ENCODE results near the gene LAMA4. TPM values are rescaled to one million over a fixed set of nuclear protein-coding genes. Genes with fewer than 3 reads are reported as not detected.

Gene LAMA4
- total RNA-seq, 1 experiment from 2014 or later: 58.3 TPM

DNA sequence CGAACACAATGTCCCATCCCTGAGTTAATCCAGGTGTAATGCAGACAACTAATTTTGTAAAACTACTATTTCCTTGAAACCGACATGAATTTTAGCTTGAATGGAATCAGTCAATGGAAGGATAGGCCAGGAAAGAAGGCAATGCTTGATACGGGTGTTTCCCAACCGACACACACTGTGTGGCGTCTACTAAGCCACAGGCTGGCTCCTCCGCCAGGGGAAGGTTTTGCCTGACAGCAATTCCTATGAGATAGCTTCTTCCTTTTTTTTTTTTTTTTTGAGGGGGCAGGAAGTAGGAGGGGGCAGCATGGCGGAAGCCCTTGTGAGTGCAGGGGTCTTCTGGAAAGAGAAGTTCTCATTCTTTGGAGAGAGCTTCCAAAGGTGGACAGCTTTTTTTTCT lies 12.0 kb upstream of the LAMA4 start:
- CTCF ChIA-PET: interaction anchor here (0.6 to 0.7 kb wide), 2 partner anchors 29 to 148 kb away, joined by 3 to 7 read pairs; no protein-coding TSS in a partner anchor
- Histone ChIP-seq H3F3A (ENCODE audit: insufficient read depth, low read depth) (no peaks in the 10 kb centered on the region), H3K27me3 (ENCODE audit: insufficient read depth, low read depth) (no peaks in the 10 kb centered on the region), H3K36me3 (ENCODE audit: low read depth) (no peaks in the 10 kb centered on the region), H2AFZ (no peak overlapping the region), H3K27ac (no peak overlapping the region), H3K4me1 (replicated peaks; ENCODE audit: insufficient read depth) (peaks cover 8% of the 10 kb centered on the region), H3K4me2 (no peak overlapping the region), H3K79me2 (ENCODE audit: low read depth) (no peaks in the 10 kb centered on the region), H3K4me3 (no peak overlapping the region), H4K20me1 (ENCODE audit: insufficient read depth) (no peaks in the 10 kb centered on the region), H3K9me3 (ENCODE audit: insufficient read depth, low read depth) (no peaks in the 10 kb centered on the region), H3K9me2 (ENCODE audit: insufficient read depth) (no peaks in the 10 kb centered on the region)
- POLR2A ChIA-PET (ENCODE audit: unreplicated experiment): no interaction called here
- DNase-seq: no peak
- intact Hi-C loops (cut with micrococcal nuclease; ENCODE audit: unreplicated experiment): no loop called here
- TF ChIP-seq CTCF (conservative IDR thresholded peaks at IDR 0.05): no peak
- TF ChIP-seq EZH2 (IDR thresholded peaks at IDR 0.05; ENCODE audit: low read depth): no peak
- no TSS peak for BruUV-seq (replicated peaks)

DNA sequence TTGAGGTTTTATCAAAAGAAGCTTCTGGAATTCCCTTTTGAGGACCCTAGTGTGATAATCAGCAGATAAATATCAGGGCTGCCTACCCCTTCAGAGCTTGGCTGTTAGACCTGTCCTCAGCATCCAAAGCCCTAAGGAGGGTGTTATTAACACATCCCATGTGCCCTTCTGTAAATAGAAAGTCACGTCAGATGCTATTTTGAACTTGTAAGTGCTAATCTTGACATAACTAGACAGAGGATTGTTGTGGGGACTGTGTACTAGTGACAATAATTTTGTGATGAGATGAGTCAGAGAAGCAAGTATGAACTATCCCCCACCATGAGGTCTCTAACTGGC lies 4.9 kb upstream of the LAMA4 start:
- H3K27ac ChIP-seq: no peak overlapping the region
- H4K20me1 ChIP-seq (ENCODE audit: insufficient read depth): no peaks in the 10 kb centered on the region
- no peak overlapping the region for H3K4me3 ChIP-seq
- H3K9me3 ChIP-seq (ENCODE audit: insufficient read depth, low read depth): no peaks in the 10 kb centered on the region
- H3K4me2 ChIP-seq: no peak overlapping the region
- peaks cover 12% of the 10 kb centered on the region; the same call in 1 of the 2 replicates for H3F3A ChIP-seq (ENCODE audit: insufficient read depth, low read depth)
- DNase-seq: no peak
- peaks cover 20% of the 10 kb centered on the region for H3K4me1 ChIP-seq (replicated peaks; ENCODE audit: insufficient read depth)
- peaks cover under 1% of the 10 kb centered on the region for H3K79me2 ChIP-seq (ENCODE audit: low read depth)
- ChIA-PET POLR2A (ENCODE audit: unreplicated experiment) (no interaction called here), CTCF (no interaction called here)
- H3K27me3 ChIP-seq (ENCODE audit: insufficient read depth, low read depth): no peaks in the 10 kb centered on the region
- BruUV-seq (replicated peaks): no TSS peak
- no peak for TF ChIP-seq CTCF (conservative IDR thresholded peaks at IDR 0.05)
- no peak for TF ChIP-seq EZH2 (IDR thresholded peaks at IDR 0.05; ENCODE audit: low read depth)
- intact Hi-C loops (cut with micrococcal nuclease; ENCODE audit: unreplicated experiment): no loop called here
- no peaks in the 10 kb centered on the region for H3K9me2 ChIP-seq (ENCODE audit: insufficient read depth)
- no peaks in the 10 kb centered on the region for H3K36me3 ChIP-seq (ENCODE audit: low read depth)
- H2AFZ ChIP-seq: no peak overlapping the region

DNA sequence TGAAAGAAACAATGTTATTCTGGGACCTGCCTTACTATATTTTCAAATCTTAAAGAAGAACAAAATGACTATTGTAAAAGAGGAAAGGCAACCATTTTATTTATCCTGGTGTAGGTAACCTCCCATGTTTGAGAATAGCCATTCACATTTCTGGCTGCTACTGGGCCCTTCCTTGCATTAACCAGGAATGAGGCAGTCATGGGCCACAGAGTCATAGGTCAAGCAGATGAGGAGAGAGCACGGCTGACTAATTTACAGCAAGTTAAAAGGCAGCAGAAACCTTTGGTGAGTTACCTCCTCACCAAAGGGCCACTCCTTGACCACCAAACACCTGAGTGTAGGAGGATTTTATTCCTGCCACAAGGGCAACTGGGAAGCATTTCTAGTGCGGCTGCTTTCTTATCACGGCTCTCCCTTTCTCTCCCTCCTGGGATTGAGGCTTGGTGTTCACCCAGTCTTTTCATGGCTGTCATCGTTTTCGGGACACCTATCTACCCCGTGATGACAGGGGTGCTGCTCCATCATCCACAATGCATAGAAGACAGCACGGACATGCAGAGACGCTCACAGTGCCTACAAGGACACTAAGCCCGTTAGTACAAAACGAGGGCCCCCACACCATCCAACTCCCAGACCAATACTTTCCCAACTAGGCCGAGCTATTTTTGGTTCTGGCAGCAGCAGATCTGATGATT lies 4.4 kb upstream of the LAMA4 start:
- CTCF ChIA-PET: no interaction called here
- H3K4me2 ChIP-seq: no peak overlapping the region
- H3K27me3 ChIP-seq (ENCODE audit: insufficient read depth, low read depth): no peaks in the 10 kb centered on the region
- H3K36me3 ChIP-seq (ENCODE audit: low read depth): no peaks in the 10 kb centered on the region
- intact Hi-C loops (cut with micrococcal nuclease; ENCODE audit: unreplicated experiment): no loop called here
- no peaks in the 10 kb centered on the region for H3K9me3 ChIP-seq (ENCODE audit: insufficient read depth, low read depth)
- peaks cover 20% of the 10 kb centered on the region for H3K4me1 ChIP-seq (replicated peaks; ENCODE audit: insufficient read depth)
- TF ChIP-seq EZH2 (IDR thresholded peaks at IDR 0.05; ENCODE audit: low read depth) (no peak), CTCF (conservative IDR thresholded peaks at IDR 0.05) (no peak)
- H3K4me3 ChIP-seq: no peak overlapping the region
- no peak for DNase-seq
- H4K20me1 ChIP-seq (ENCODE audit: insufficient read depth): no peaks in the 10 kb centered on the region
- no peak overlapping the region for H2AFZ ChIP-seq
- POLR2A ChIA-PET (ENCODE audit: unreplicated experiment): no interaction called here
- H3K79me2 ChIP-seq (ENCODE audit: low read depth): peaks cover 6% of the 10 kb centered on the region
- H3K27ac ChIP-seq: no peak overlapping the region
- no peaks in the 10 kb centered on the region for H3K9me2 ChIP-seq (ENCODE audit: insufficient read depth)
- H3F3A ChIP-seq (ENCODE audit: insufficient read depth, low read depth): peaks cover 12% of the 10 kb centered on the region; the same call in 1 of the 2 replicates
- no TSS peak for BruUV-seq (replicated peaks)

All from PC-9 (cell line).